IPS DF 19.7 (cell line): ENCODE data around the gene ELMO1.
A peak's percentile ranks its signal among the peaks of the same experiment; 100 is the strongest.

Experiments used
- DNase-seq: peaks from one replicate; pipeline ENCODE4 v3.0.0-alpha.2; 2013; ENCODE audit warnings: low read depth, low spot score

Gene ELMO1

GRCh38 chr7:37275078-37275710 is 173.5 kb downstream of the ELMO1 start:
- DNase-seq, result no peak

- DNase-seq, result no peak
Observed at GRCh38 chr7:37273891-37274290, 174.8 kb downstream of the ELMO1 start.

DNA sequence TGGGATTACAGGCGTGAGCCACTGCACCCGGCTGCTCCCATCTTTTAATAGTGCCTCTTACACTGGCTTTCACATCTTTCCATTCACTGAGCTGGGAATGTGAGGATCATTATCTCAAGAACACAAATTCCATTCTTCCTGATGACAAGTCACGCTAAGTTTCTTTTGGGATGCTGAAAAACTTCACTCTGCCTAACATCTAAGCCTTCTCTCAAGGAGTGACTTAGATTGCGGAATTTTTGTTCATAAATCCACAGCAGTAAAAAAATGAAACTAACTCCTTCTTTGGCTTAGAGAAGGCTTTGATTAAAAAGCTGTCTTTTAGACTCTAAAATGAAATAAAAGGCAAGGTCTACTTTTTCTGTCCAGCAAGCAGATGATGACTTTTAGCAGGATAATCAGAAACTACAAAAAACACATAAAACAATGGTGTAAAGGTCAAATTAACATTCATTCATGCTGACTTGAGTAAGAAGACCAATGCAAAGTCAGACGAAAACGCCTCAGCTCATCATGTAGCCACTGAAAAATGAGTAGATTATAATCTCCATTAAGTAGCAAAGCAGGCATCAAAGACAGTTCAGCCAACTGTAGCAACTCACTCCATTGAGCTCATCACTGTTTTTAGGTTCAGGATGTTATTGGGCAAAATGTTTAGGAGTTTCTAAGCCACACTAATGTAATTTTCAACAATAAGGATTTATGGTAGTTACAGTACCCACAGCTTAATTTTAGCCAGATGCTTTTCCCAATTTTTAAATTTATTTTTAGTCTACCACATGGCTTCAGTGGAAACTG is 178.8 kb downstream of the ELMO1 start:
- DNase-seq, result no peak

DNA sequence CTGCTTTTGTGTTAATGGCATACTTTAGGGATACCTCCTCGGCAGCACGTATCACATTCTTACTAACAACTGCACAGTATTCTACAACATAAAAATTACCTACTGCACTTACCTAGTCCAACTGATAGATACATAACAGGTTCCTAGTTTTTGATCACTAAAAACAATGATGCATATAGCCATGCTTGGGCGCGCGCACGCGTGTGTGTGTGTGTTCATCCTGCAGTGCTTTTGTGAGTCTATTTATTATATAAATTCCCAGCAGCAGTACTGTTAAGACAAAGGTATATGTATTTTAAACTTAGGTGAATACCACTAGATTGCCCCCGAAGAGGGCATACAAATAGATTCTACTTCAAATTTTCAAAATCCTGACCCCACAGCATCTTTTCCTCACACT is 181.4 kb downstream of the ELMO1 start:
- DNase-seq, result no peak

DNA sequence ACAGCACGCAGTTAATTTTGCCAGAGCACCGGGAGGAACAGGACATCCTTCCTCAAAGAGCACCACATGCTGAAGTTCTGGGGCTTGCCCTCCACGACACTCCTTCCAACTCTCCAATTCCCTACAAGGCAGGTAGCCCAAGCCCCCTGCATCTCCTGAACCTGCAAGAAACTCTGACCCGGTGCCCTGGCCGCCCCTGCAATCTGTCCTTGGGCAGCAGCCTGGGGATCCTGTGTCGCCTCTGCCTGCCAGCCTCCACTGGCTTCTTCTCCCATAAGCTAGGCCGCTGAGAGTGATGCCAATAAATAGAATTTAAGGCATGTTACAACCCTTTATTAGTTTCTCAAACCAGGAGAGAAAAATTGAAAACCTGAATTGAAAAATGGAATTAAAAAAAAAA is 182.8 kb downstream of the ELMO1 start:
- DNase-seq, result no peak

- no peak for DNase-seq
Observed at GRCh38 chr7:37265006-37265405, 183.7 kb downstream of the ELMO1 start.

- DNase-seq, result no peak
Observed at GRCh38 chr7:37262181-37262580, 186.5 kb downstream of the ELMO1 start.

- no peak for DNase-seq
Observed at GRCh38 chr7:37259319-37259821, 189.3 kb downstream of the ELMO1 start.

DNA sequence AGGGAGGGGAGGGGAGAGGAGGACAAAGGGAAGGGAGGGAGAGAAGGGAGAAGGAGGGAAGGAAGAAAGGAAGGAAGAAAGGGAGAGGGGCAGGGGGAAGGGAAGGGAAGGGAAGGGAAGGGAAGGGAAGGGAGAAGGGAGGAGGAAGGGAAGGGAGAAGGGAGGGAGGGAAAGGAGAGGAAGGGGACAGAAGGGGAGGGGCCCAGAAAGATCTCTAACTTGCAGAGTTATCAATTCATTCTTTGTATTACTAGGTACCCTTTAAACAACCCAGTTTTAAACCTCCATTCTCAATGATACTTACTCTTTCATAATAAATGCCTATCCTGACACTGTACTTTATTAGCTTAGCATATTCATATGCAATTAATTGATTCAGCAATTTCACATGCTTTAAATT is 192.0 kb downstream of the ELMO1 start:
- no peak for DNase-seq

DNA sequence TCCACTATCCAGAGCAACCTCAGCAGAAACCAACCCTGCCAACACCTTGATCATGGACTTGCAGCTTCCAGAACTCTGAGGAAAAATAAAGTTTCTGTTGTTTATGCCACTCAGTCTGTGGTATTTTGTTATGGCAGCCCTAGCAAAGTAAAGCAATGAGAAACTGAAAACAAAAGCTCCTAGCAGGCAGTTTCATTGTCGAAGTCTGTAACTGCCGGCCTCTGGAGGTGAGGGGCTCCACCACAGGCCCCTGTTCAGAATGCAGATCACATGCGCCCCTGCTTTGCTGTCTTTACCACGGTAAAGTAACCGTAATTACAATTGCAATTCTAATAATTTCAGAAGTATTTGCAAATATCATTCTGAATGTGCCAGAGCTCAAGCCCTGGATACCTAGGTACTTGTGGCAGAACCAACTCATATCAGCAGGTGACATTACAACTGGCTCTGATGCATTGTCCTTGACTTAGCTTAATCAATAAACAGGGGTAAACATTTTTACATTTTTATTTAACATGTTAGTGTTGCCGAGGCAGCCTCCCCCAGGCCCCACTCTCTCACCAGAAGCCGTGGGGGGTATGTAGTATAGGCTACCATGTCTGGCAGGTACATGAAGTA is 193.2 kb downstream of the ELMO1 start:
- DNase-seq, result no peak

DNA sequence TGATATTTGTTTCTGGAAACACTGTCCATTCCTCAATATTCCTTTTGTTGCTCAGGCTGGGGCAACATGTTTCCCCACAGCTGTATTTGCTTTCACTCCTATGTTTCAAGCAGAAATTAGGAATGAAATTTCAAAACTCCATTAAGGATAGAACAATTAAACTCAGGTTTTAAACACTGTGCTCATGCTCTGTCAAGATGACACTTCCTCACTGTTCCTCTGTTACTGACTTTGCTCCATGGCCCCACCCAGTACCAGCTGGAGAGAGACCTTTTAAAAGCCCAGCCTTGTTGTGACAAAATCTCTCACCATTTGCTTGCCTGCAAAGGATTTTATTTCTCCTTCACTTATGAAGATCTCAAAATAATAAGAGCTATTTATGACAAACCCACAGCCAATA is 197.4 kb downstream of the ELMO1 start:
- no peak for DNase-seq

GRCh38 chr7:37249240-37249639 is 199.4 kb downstream of the ELMO1 start:
- no peak for DNase-seq

GRCh38 chr7:37248396-37248861 is 200.2 kb downstream of the ELMO1 start:
- DNase-seq, result peak; percentile 98

DNA sequence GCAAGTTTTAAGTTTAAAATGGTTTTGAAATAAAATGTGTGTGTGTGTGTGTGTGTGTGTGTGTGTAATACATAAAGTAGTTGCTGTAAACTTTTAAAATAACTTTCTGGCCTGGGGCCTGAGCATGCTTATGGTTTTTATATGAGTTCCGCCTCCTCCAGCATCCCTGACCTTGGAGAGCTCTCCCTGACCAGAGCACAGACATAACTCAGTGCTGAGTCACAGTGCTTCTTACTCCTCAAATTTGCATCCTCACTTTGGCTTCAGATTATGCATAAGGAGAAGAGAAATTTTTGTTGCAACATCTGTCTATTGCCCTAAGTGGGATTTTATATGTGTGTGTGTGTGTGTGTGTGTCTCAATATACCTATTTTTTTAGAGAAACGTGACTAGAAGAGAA is 200.8 kb downstream of the ELMO1 start:
- DNase-seq, result peak; percentile 70

DNA sequence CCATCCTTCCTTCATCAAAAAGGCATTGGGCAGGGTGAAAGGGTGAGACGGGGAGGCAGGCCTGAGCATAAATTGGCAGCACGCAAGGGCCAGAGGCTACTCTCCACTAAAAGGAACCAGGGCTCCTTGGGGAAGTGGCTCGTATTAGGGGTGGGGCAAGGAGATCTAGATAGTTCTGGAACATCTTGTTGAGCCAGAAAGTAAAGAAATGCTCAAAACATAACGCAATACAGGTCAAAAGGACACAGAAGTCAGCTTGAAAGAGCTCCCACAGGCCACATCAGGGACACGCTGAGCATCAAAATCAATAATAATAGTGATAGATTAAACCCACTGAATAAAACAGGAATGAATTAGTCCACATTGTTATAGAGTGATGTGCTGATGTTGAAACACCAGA is 203.1 kb downstream of the ELMO1 start:
- no peak for DNase-seq

DNA sequence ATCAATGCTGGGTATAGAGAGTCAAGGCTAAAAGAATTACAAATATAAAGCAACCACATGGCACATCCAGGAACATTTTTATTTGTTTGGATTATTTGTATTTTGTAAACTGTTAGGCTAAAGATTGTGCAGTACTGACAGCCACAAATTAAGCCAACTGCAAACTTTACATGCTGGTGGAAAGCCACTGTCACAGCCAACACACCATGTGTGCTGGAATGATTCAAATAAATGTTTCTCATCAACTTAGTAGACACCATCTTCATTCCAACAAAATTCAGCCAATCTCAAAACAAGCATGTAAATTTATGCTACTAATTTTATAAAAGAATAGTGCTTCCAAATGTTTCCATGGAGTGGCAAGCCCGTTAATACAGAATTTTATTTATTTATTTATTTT is 211.8 kb downstream of the ELMO1 start:
- DNase-seq, result no peak

- DNase-seq, result no peak
Observed at GRCh38 chr7:37235813-37236212, 212.9 kb downstream of the ELMO1 start.

GRCh38 chr7:37234928-37235327 is 213.7 kb downstream of the ELMO1 start:
- no peak for DNase-seq

DNA sequence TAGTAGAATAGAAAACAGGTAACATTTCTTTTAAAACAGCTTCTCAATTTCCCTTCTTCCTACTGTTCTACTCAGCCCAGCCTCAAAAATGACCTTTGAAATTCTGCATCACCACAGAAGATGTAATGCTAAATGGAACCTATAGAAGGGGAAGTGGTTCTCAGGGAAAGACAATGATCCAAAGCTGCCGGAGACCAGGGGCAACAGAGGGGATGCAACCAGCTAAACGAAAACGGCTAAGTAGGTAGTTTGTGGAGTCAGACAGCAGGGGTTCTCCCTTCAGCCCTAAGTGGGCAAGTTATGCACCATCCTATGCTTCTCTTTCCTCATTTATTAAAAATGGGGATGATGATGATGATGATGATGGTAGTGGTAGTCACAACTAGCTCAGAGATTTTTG is 214.3 kb downstream of the ELMO1 start:
- no peak for DNase-seq

GRCh38 chr7:37231613-37232012 is 217.1 kb downstream of the ELMO1 start:
- DNase-seq, result no peak

DNA sequence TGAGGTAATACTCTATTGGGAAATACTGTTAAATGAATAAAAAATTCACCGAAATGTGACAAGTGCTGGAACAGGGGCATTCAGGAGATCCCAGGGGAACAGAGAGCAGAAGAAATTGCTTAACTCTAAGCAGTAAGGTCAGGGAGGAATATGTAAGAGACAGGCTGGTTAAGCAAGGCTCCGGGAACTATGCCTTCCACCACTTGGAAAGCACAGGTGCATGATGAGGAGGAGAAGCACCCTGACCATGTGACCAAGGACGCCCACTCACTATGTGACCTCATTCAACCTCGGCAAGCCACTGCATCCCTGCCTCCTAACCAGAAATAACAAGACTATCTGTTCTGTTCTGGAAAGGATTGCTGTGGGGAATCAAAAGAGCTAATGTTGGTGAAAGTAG is 218.4 kb downstream of the ELMO1 start:
- no peak for DNase-seq

DNA sequence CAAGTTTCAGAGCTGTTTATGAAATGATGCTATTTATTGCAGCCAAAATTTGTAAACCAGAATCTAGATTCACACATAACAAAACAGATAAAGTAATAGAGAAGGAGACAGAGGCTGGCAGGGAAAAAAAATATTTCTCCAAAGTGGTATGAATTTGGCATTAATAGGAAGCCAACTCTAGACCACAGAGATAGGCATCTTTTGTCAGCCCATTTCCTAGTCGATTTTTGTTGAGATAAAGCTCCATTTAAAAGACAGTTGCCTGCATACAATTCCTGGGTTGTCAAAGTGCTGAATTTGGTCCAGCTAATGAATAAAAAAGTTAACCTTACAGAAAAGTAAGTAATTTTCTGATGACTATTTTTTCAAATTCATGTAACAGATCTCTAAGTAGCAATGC is 219.3 kb downstream of the ELMO1 start:
- DNase-seq, result no peak
